HL-60/S4 treated with phorbol 12-myristate 13-acetate at 8.2 ng/mL for 4 days and 3 days (cell line): ENCODE measurements around the gene RRP12.

Experiments used
- in situ Hi-C: fragments of 300-500 bp; cut with MboI; formaldehyde crosslinking; loops from 2 replicates; pipeline ENCODE4 v1.15.0; 2022; ENCODE audit warnings: low sequenced_read_pairs

RRP12 gene

DNA sequence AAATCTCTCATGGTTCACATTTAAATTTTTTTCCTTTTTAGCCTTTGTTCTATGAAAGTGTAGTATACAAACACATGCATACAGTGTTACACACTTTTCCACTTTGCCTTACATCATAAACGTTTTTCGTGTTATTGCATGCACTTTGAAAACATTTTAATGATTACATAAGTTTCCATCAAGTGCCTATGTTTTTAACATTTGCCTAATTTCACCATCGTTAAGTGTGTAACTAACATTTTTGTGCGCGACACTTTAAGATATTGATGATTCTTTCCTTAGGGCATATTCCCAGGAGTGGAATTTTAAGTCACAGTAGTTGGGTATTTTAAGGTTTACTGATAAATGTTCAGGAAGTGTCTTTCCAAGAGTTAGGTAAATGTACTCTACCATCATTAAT is 65.1 kb downstream of the RRP12 start:
- in situ Hi-C loops = no loop called here

DNA sequence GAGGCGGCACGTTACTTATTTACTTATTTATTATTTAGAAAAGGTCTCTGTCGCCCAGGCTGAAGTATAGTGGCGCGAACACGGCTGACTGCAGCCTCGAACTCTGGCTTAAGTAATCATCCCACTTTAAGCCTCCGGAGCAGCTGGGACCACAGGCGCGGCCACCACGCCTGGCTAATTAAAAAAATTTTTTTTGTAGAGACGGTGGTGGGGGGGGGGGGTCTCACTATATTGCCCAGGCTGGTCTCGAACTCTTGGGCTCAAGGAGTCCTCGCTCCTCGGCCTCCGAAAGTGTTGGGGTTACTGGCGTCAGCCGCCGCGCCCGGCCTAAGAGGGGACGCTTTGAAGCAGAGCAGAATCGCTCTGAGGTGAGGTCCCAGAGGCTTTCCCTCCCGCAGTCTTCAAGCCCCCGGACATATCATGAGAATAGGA is 65.9 kb downstream of the RRP12 start:
- in situ Hi-C loops = no loop called here

- in situ Hi-C loops = no loop called here
Observed at GRCh38 chr10:97334370-97335175, 66.6 kb downstream of the RRP12 start, which contains the start of gene FRAT2. Gene FRAT2, minus strand, starts transcription at chr10:97334729. Its CDS starts 157 bp downstream, at chr10:97334572.

DNA sequence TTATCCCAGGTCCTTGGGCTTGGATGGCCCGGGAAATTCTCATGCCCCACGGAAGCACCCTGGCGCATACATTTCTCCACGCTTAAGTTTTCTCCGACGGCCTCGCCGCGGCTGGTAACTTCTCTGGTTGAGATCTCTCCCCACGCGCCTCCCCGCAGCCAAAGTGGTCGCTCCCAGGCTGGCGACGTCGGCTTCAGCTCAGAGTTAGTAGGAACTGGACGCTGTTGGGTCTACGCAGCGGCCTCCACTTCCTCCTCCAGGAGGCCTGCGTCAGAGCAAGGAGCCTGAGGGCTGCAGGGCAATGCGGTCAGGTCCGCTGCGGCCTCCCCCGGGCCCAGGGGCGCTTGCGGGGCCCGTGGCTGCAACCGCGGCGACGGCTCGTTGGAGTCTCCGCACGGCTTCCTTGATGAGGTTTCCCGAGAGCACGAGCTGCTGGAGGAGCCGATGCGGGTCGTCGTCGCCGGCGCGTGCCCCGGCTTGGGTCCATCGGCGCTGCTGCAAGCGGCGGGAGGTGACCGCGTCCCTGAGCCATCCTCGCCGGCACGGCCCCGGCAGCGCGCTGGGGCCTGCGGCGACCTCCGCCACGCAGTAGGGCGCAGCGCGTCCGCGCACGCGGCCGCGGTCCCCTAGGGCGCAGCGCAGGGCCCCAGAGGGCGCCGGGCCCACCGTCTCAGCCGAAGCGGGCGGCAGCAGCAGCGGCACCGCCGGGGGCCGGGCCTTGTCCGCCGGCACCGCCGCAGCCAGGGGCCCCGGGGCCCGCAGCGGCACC is 67.4 kb downstream of the RRP12 start:
- in situ Hi-C loops = no loop called here

DNA sequence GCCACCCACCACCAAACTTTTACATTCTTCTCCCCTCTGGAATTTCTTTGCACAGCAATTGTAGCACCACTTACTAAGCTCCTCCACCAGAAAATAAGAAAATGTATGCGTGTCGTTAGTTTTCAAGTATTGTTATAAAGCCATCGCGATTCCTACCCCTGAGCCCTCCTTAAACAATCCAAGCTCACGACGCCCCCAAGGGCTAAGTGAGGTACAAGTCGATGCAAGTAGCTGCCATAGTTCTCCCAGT is 67.9 kb downstream of the RRP12 start:
- in situ Hi-C loops = no loop called here

DNA sequence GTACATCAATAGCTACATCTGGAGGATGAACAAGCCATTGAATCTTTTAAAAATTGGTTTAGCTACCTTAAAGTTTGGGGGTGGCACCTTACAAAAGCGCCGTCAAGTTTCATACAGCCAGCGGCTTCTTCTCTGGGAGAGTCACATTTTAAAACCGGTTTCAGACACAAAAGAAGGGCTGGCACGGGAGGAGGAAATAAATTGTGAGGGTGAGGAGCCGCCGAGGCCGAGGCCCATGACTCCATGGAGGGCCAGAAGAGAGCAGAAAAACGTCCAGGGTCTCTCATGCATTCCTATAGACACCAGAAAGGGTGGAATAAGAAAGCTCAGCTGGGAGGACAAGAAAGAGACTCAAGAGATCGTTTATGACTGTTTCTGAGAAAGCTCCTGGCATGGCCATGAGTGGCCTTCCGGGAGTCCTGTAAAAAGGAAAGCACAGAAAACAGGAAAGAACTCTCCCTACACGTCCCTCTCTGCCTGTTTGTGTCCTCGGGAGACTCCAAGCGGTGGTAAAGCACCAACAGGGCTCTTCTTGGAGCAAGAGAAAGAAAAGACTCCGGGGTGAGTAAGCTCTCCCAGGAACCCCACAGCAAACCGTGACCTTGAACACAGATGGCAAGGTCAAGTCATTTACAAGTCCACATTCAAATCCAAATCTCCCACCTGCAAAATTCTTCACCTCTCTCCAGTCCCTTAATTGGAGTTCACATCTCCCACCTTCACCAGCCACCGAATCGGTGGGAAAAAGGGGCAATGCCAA is 68.4 kb downstream of the RRP12 start:
- in situ Hi-C loops = no loop called here

DNA sequence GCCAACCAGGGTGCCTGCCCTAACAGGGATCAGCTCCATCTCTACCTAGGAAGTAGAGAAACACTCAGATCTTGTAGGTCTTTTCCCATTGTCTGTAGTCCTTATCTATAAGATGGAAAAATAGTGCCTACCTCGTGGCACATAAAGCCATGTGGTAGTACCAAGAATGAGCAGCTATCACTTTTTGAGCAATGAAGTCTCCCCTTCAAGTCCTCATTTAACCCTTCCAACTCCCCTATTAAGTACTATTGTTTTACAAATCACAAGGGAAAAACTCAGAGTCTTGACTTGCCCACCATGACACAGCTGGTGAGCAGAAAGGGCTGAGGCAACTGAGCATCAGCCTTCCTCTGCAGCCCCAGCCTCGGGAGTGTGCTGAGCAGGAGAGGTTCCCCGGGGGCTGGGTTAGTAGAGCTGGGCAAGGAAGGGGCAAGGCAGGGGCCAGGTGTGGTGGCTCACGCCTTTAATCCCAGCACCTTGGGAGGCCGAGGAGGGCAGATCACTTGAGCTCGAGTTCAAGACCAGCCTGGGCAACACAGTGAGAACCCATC is 69.9 kb downstream of the RRP12 start:
- in situ Hi-C loops = no loop called here

DNA sequence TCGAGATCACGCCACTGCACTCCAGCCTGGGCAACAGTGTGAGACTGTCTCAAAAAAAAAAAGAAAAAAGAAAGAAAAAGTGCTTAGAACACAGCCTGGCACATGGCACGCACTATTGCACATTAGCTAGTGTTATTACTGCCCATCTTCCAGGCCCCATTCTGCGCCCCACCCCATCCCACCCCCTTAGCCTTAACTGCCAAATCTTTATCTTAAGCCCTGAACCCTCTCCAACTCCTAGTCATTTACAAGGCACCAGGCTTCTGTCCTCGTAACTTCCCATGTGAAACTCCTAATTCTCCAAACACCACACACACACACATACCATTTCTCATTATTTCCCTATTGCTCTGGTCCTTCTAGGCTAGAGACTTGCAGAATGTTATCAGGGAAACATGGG is 71.4 kb downstream of the RRP12 start:
- in situ Hi-C loops = no loop called here

DNA sequence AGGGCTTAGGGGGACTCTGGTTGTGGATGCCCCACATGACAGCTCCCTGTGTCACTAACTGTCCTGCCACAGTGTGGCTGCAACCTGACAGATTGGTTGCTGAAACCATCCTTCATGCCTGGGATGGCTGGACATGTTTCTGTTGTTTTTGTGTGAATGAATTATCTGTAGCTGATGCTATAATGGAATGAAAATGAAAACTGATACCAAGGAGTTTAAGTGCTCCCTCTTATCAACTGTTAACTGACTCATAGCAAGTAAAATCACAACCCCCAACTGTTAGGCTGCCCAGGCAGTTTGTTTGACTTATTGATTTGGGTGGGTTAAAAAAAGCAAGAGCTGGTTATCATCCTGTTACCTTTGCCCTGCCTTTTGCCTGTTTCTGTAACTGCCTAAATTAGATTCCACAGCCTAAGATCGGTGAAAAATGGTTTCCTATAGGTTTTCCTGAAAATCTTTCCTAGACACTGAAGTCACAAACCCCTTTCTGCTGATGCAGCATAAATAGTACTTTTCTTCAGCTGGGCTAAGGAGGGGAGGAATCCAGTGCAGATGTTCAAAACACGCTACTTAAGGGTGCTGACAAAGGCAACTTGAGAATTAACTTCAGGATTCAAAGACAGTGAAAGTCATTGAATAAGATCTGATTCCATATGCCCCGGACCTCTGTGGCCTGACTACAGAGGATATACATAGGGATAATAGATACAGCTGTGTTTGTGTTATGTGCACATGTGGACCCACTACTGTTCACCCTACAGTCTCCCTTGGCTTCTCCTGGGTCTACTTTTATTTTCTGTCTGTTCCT is 72.3 kb downstream of the RRP12 start:
- in situ Hi-C loops = no loop called here

DNA sequence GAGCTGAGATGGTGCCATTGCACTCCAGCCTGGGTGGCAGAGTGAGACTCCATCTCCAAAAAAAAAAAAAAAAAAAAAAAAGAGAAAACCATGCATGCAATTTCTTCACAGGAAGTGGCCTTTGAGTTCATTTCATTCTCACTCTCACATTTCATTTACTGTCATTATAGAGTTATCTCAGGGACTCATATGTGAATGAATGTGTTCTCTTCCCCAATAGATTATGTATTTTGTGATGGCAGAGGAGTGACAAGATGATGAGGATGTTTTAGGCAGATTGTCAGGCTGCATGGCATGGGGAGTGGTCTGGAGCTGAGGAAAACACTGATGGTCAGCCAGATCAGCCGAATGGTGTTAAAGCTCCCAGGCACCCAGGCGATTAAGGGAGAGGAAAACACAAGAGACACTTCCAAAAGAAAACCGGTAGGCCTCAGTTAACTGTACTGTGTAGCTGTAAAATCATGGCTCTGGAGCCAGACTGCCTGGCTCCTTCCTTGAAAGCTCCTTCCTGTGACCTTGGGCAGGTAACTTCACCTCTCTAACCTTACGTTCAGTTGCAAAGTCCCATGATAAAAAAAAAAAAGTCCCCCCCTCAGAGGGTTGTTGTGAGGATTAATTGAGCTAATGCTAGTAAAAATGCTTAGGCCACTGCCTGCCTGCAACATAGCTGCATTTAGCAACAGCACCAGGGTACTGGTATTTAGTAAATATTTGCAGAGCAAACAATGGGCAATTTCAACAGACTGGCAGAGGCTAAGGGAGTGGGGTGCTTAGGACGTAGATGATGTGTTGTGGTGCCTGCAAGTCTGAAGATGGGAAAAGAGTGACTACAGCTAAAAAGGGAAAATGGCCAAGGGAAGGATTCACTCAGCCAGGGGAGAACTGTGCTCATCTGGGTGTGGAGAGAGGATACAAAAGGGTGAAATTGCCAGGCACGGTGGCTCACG is 73.5 kb downstream of the RRP12 start:
- in situ Hi-C loops = no loop called here

DNA sequence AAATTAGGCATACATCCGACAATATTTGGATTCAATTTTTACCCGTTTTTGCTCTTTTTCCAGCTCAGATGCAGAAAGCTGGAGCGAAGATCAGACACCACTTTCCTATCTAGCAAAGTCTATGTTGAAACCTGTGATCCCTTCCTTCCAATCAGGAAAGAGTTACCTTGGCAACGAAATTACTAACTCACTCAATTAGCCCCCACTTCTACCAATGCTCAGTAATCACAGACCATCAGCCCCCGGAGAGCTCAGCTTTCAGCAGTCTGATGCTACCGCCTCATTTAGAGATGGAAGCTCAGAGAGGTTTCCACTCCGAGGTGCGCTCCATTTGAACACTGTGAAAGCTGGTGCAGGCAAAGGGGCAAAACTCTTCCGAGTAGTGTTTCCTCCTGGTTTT is 75.4 kb downstream of the RRP12 start:
- in situ Hi-C loops = no loop called here

DNA sequence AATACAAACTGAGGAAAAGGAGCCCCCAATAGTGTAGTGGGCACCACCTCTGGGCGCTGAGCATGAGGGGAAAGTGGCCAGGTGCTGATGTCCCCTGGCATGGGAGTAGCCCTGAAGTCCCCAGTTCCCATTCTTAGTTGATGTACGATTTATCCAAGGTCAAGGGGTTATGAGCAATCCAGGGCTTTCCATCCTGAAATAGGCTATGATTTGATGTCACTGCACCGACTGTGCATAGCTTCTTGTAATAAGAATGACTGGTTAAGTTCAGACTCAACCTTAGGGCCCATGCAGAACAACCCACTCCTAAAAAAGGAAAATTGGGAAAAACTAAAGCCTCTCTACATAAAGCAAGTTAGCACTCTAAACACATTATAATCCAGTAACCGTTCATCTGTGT is 77.6 kb downstream of the RRP12 start:
- in situ Hi-C loops = no loop called here

- in situ Hi-C loops = no loop called here
Observed at GRCh38 chr10:97321804-97322190, 79.3 kb downstream of the RRP12 start.

DNA sequence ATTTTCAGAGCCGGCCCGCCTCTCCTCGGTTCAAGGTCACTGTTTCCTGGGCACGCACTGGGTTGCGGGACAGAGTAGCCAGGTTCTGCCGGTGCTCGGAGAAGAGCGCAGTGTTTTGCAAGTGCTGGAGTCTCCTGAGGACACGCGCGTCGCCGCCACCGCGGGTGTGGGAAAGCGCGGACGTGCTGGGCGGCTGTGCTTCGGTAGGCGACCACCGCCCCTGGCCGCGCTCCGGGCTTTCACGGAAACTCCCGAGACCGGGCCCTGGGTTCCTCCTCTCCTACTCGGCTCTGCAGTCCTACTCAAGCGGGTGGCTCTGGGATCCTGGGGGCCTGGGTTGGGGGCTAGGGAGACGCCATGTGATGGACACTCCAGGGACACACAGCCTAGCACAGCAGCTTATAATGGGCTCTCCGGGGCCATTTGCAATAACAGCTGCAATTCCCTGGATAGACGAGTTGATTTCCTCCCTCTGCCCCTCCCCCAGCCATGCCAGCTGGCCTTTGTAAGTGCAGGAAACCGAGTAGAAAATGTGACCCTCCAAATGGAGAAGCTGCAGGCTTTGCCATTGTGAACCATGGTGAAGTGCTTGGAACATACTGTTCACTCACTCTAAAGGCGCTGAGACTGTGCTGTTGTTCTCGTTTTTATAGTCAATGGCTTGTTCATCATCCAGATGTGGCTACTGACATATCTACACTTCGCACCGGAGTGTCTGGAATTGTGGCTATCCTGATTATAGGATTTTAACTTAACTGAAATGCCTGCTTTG is 79.9 kb downstream of the RRP12 start:
- in situ Hi-C loops = no loop called here

GRCh38 chr10:97320480-97321031 is 80.6 kb downstream of the RRP12 start:
- in situ Hi-C loops = no loop called here

DNA sequence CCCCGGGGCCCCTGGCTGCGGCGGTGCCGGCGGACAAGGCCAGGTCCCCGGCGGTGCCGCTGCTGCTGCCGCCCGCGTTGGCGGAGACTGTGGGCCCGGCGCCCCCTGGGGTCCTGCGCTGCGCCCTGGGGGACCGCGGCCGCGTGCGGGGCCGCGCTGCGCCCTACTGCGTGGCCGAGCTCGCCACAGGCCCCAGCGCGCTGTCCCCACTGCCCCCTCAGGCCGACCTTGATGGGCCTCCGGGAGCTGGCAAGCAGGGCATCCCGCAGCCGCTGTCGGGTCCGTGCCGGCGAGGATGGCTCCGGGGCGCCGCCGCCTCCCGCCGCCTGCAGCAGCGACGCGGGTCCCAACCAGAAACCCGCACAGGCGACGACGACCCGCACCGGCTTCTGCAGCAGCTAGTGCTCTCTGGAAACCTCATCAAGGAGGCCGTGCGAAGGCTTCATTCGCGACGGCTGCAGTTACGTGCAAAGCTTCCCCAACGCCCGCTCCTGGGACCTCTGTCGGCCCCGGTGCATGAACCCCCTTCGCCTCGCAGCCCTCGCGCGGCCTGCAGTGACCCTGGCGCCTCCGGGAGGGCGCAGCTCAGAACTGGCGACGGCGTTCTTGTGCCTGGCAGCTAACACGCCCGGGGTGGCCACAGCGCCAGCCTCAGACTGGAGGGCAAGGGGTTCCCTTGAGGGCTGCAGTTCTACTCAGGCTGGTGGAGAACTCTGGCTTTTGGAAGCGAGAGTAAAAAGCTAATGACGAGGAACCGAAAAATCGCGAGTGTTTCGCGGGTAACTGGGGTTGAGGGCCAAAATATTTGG is 81.3 kb downstream of the RRP12 start:
- in situ Hi-C loops = no loop called here

DNA sequence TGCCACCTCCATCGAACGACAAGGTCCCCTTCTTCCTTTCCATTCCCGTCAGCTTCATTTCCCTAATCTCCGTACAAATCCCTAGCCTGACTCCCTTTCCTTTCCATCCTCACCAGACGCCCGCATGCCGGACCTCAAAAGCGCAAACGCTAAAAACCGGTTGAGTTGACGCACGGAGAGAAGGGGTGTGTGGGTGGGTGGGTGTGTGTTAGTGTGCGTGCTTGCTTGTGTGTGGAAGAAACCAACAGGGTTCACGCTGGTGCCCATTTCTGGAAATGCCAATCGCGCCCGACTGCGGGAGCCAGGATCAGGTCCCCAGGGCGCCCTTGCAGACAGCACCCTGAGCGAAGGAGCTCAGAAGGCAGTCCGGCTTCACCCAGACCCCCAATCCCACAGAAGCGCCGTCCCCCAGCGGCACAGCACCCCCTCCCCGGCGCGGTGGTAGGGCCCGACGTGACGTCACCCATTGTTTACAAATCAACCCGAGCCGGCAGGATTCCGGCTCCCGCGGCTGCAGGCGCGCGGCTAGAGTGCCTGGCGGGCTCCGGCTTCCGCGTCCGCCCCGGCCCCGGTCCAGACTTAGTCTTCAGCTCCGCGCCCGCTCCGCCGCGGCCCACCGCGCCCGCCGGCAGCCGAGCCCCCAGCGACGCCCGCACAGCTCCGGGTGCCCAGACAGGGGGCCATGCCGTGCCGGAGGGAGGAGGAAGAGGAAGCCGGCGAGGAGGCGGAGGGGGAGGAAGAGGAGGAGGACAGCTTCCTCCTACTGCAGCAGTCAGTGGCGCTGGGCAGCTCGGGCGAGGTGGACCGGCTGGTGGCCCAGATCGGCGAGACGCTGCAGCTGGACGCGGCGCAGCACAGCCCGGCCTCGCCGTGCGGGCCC is 82.1 kb downstream of the RRP12 start, which contains the start of gene FRAT1:
Gene FRAT1, plus strand, starts transcription at position 500 of the 880 bp plus-strand sequence. Its CDS starts 183 bp downstream, at position 683.
- in situ Hi-C loops = no loop called here
